ENCODE data around the gene MORN1. TPM values are rescaled to one million over a fixed set of nuclear protein-coding genes. Genes with fewer than 3 reads are reported as not detected.

Gene MORN1
- polyA plus RNA-seq, 3 donors from 2014 or later, result 0.89 to 4.0 (median 3.9) TPM

- Mint-ChIP-seq H3K27me3 (ENCODE audit: low read depth in 3 of 3) (peaks cover 0 to 3% (median 0%) of the 10 kb centered on the region in 3 donors), H3K27ac (no peak overlapping the region), H3K9me3 (no peaks in the 10 kb centered on the region), H3K4me3 (no peak overlapping the region), H3K36me3 (peaks cover 0 to 23% (median 6%) of the 10 kb centered on the region in 3 donors), H3K4me1 (peaks cover 35 to 66% of the 10 kb centered on the region in 2 donors)
- DNase-seq, result no peak
Measured at GRCh38 chr1:2396059-2396458, 4.7 kb upstream of the MORN1 start.

GRCh38 chr1:2395245-2395644 is 3.9 kb upstream of the MORN1 start:
- Mint-ChIP-seq H3K36me3 (peaks cover 0 to 20% (median 6%) of the 10 kb centered on the region in 3 donors), H3K4me3 (no peak overlapping the region), H3K9me3 (no peaks in the 10 kb centered on the region), H3K4me1 (peaks cover 39 to 60% of the 10 kb centered on the region in 2 donors), H3K27ac (peak overlapping the region in 3 of 6 donors; percentile 55 to 69 (median 62)), H3K27me3 (ENCODE audit: low read depth in 3 of 3) (peaks cover 0 to 3% (median 0%) of the 10 kb centered on the region in 3 donors)
- no peak for DNase-seq

GRCh38 chr1:2394761-2395160 is 3.4 kb upstream of the MORN1 start:
- no peak overlapping the region for H3K4me3 Mint-ChIP-seq
- no peaks in the 10 kb centered on the region for H3K9me3 Mint-ChIP-seq
- DNase-seq, result no peak
- H3K36me3 Mint-ChIP-seq, result peaks cover 0 to 16% (median 6%) of the 10 kb centered on the region in 3 donors
- H3K27me3 Mint-ChIP-seq (ENCODE audit: low read depth in 3 of 3), result peaks cover 0 to 3% (median 0%) of the 10 kb centered on the region in 3 donors
- H3K27ac Mint-ChIP-seq, result peak overlapping the region in 4 of 6 donors; percentile 23 to 69 (median 58)
- peaks cover 42 to 58% of the 10 kb centered on the region in 2 donors for H3K4me1 Mint-ChIP-seq

GRCh38 chr1:2394220-2394619 is 2.9 kb upstream of the MORN1 start:
- Mint-ChIP-seq H3K27me3 (ENCODE audit: low read depth in 3 of 3) (peaks cover 0 to 3% (median 0%) of the 10 kb centered on the region in 3 donors), H3K4me1 (peaks cover 41 to 54% of the 10 kb centered on the region in 2 donors), H3K4me3 (no peak overlapping the region), H3K36me3 (peaks cover 0 to 14% (median 3%) of the 10 kb centered on the region in 3 donors), H3K27ac (peak overlapping the region; percentile 14 to 51 (median 31)), H3K9me3 (no peaks in the 10 kb centered on the region)
- no peak for DNase-seq

GRCh38 chr1:2393471-2393877 is 2.1 kb upstream of the MORN1 start:
- H3K4me1 Mint-ChIP-seq, result peaks cover 38 to 51% of the 10 kb centered on the region in 2 donors
- peaks cover 0 to 11% (median 0%) of the 10 kb centered on the region in 3 donors for H3K36me3 Mint-ChIP-seq
- H3K27me3 Mint-ChIP-seq (ENCODE audit: low read depth in 3 of 3), result peaks cover 0 to 3% (median 0%) of the 10 kb centered on the region in 3 donors
- H3K9me3 Mint-ChIP-seq, result no peaks in the 10 kb centered on the region
- H3K4me3 Mint-ChIP-seq, result peak overlapping the region in 4 of 5 donors; percentile 0 to 92 (median 90)
- DNase-seq, result no peak
- H3K27ac Mint-ChIP-seq, result peak overlapping the region; percentile 14 to 96 (median 92)

GRCh38 chr1:2392686-2393085 is 1.3 kb upstream of the MORN1 start:
- Mint-ChIP-seq H3K27ac (peak overlapping the region; percentile 76 to 96 (median 92)), H3K9me3 (no peaks in the 10 kb centered on the region), H3K36me3 (peaks cover 0 to 11% (median 0%) of the 10 kb centered on the region in 3 donors), H3K27me3 (ENCODE audit: low read depth in 3 of 3) (peaks cover 0 to 3% (median 0%) of the 10 kb centered on the region in 3 donors), H3K4me1 (peaks cover 38 to 46% of the 10 kb centered on the region in 2 donors), H3K4me3 (peak overlapping the region; percentile 90 to 92 (median 90))
- DNase-seq, result no peak

GRCh38 chr1:2391931-2392509 is 666 bp upstream of the MORN1 start:
- peaks cover 36 to 43% of the 10 kb centered on the region in 2 donors for H3K4me1 Mint-ChIP-seq
- no peak for DNase-seq
- peak overlapping the region; percentile 76 to 96 (median 92) for H3K27ac Mint-ChIP-seq
- peaks cover 0 to 3% (median 0%) of the 10 kb centered on the region in 3 donors for H3K27me3 Mint-ChIP-seq (ENCODE audit: low read depth in 3 of 3)
- peak overlapping the region; percentile 90 to 92 (median 90) for H3K4me3 Mint-ChIP-seq
- no peaks in the 10 kb centered on the region for H3K9me3 Mint-ChIP-seq
- H3K36me3 Mint-ChIP-seq, result peaks cover 0 to 9% (median 0%) of the 10 kb centered on the region in 3 donors

- H3K27ac Mint-ChIP-seq, result peak overlapping the region in 1 of 6 donors; percentile 64
- H3K36me3 Mint-ChIP-seq, result peaks cover 0 to 7% (median 0%) of the 10 kb centered on the region in 3 donors
- DNase-seq, result no peak
- H3K4me1 Mint-ChIP-seq, result peaks cover 26 to 31% of the 10 kb centered on the region in 2 donors
- H3K9me3 Mint-ChIP-seq, result no peaks in the 10 kb centered on the region
- peak overlapping the region; percentile 69 to 78 (median 75) for H3K4me3 Mint-ChIP-seq
- peaks cover 0 to 3% (median 3%) of the 10 kb centered on the region in 3 donors for H3K27me3 Mint-ChIP-seq (ENCODE audit: low read depth in 3 of 3)
Measured at GRCh38 chr1:2389644-2390043, 1.7 kb downstream of the MORN1 start.

GRCh38 chr1:2388004-2388913 is 3.1 kb downstream of the MORN1 start:
- DNase-seq, result no peak
- Mint-ChIP-seq H3K9me3 (no peaks in the 10 kb centered on the region), H3K27ac (no peak overlapping the region), H3K36me3 (no peaks in the 10 kb centered on the region), H3K27me3 (ENCODE audit: low read depth in 3 of 3) (peaks cover 0 to 3% (median 3%) of the 10 kb centered on the region in 3 donors), H3K4me1 (peaks cover 12 to 18% of the 10 kb centered on the region in 2 donors), H3K4me3 (no peak overlapping the region)

- no peak overlapping the region for H3K27ac Mint-ChIP-seq
- peaks cover 0 to 3% (median 3%) of the 10 kb centered on the region in 3 donors for H3K27me3 Mint-ChIP-seq (ENCODE audit: low read depth in 3 of 3)
- no peaks in the 10 kb centered on the region for H3K9me3 Mint-ChIP-seq
- peaks cover 0 to 7% of the 10 kb centered on the region in 2 donors for H3K4me1 Mint-ChIP-seq
- no peaks in the 10 kb centered on the region for H3K36me3 Mint-ChIP-seq
- no peak overlapping the region for H3K4me3 Mint-ChIP-seq
- no peak for DNase-seq
Measured at GRCh38 chr1:2386636-2387611, 4.4 kb downstream of the MORN1 start.

GRCh38 chr1:2385606-2386280 is 5.6 kb downstream of the MORN1 start:
- Mint-ChIP-seq H3K27ac (no peak overlapping the region), H3K4me1 (peaks cover 0 to 7% of the 10 kb centered on the region in 2 donors), H3K27me3 (ENCODE audit: low read depth in 3 of 3) (peaks cover 0 to 3% (median 0%) of the 10 kb centered on the region in 3 donors), H3K4me3 (no peak overlapping the region), H3K36me3 (no peaks in the 10 kb centered on the region), H3K9me3 (no peaks in the 10 kb centered on the region)
- DNase-seq, result no peak

GRCh38 chr1:2384941-2385481 is 6.3 kb downstream of the MORN1 start:
- H3K27ac Mint-ChIP-seq, result no peak overlapping the region
- DNase-seq, result no peak

More at GRCh38 chr1:2384941-2385481, 6.3 kb downstream of the MORN1 start:
- H3K4me3 Mint-ChIP-seq, result no peak overlapping the region
- no peaks in the 10 kb centered on the region for H3K36me3 Mint-ChIP-seq
- H3K9me3 Mint-ChIP-seq, result no peaks in the 10 kb centered on the region
- H3K27me3 Mint-ChIP-seq (ENCODE audit: low read depth in 3 of 3), result peaks cover 0 to 3% (median 0%) of the 10 kb centered on the region in 3 donors
- H3K4me1 Mint-ChIP-seq, result peaks cover 0 to under 1% of the 10 kb centered on the region in 2 donors
